GM12878 (cell line): ENCODE data around the gene CERT1. TPM values are rescaled to one million over a fixed set of nuclear protein-coding genes. Genes with fewer than 3 reads are reported as not detected.
A peak's percentile ranks its signal among the peaks of the same experiment; 100 is the strongest.

Experiments
- CEBPZ ChIP-seq: fragments of 150-350 bp; IDR thresholded peaks from 2 replicates; pipeline ENCODE4 v1.6.1; 2016; ENCODE audit warnings: low read depth, low read length
- CREM ChIP-seq: IDR thresholded peaks from 2 replicates; pipeline ENCODE4 v1.6.1; 2014; ENCODE audit warnings: antibody characterized with exemption, low read depth
- IKZF2 ChIP-seq, 2 experiments: fragments of 450-650 bp; IDR thresholded peaks; 2 replicates each; pipeline ENCODE4 v1.6.1; 2017; ENCODE audit warnings: mild to moderate bottlenecking in 2 of 2, moderate library complexity in 2 of 2
- KDM1A ChIP-seq: fragments of 200-600 bp; sonication (generic); IDR thresholded peaks from 2 replicates; pipeline ENCODE4 v1.6.1; 2016; ENCODE audit warnings: borderline replicate concordance
- NKRF ChIP-seq: fragments of 450-650 bp; conservative IDR thresholded peaks from 2 replicates; pipeline ENCODE4 v1.6.1; 2017; ENCODE audit warnings: mild to moderate bottlenecking, moderate library complexity
- RUNX3 ChIP-seq: IDR thresholded peaks from 2 replicates; pipeline ENCODE4 v1.6.1; 2012; ENCODE audit warnings: low read length, inconsistent platforms
- SUPT20H ChIP-seq: IDR thresholded peaks from 2 replicates; pipeline ENCODE4 v1.6.1; 2011; ENCODE audit warnings: low read depth, mild to moderate bottlenecking, low read length, moderate library complexity, borderline replicate concordance; ENCODE audit not compliant: control insufficient read depth
- ZNF24 ChIP-seq: fragments of 450-650 bp; IDR thresholded peaks from 2 replicates; pipeline ENCODE4 v1.6.1; 2017; ENCODE audit warnings: antibody characterized with exemption, mild to moderate bottlenecking
- polyA plus RNA-seq, 11 experiments: library from polyadenylated mRNA; depleted of rRNA in 4 of 11; unstranded in 6 of 11; stranded (reverse) in 5 of 11; fragments of >200 nt; fragmentation: Nextera tagmentation in 4 of 11; fragmentation: Illumina TruSeq in 1 of 11; extraction: Ambion mirVana in 4 of 11; extraction: Trizol in 1 of 11; gene quantifications; 1 replicate in 1 of 11; 2 replicates in 10 of 11; pipeline versions ENCODE4 v1.2.1 to v1.2.3, GENCODE V29; 2011 to 2016; ENCODE audit warnings: inconsistent platforms in 2 of 11, missing spikeins in 2 of 11, low read depth in 1 of 11
- total RNA-seq, 4 experiments: library from RNA; depleted of rRNA in 3 of 4; stranded (reverse); fragments of >200 nt in 3 of 4; fragmentation: Illumina TruSeq in 1 of 4; extraction: Trizol in 1 of 4; gene quantifications; 2 replicates each; pipeline versions ENCODE4 v1.2.1 to v1.2.3, GENCODE V29; 2013 to 2021

CERT1 gene
- total and polyA plus RNA-seq, 10 of the 15 experiments (the other 5 are each of a cell fraction or from before 2014, with no cell fraction given): 7.7 to 36.7 (median 25.6) TPM

GRCh38 chr5:75335952-75336614 is 175.3 kb downstream of the CERT1 start (continued):
- TF ChIP-seq NKRF: 0 out of 2 replicates have a peak, but pooled peaks have one; percentile 12
- no peak for TF ChIP-seq ZNF24
- TF ChIP-seq CREM: no peak
- peak in 1 of 2 experiments; percentile 58; a peak in 1 of 4 replicates for TF ChIP-seq IKZF2 (IDR thresholded peaks at IDR 0.05)
- no peak for TF ChIP-seq KDM1A
- TF ChIP-seq SUPT20H: no peak
- TF ChIP-seq CEBPZ: no peak
- 0 out of 2 replicates have a peak, but pooled peaks have one; percentile 2 for TF ChIP-seq RUNX3
